CD14-positive monocyte (primary cell): ENCODE data around the gene JAK1. TPM values are rescaled to one million over a fixed set of nuclear protein-coding genes. Genes with fewer than 3 reads are reported as not detected.
A peak's percentile ranks its signal among the peaks of the same experiment; 100 is the strongest.

ENCODE experiments used
- DNase-seq, 3 donors: peaks; one replicate each; pipeline ENCODE4 v3.0.0-alpha.2; 2011 to 2022
- H2AFZ ChIP-seq: 2 replicates; pipeline ENCODE4 v1.6.0; 2012; ENCODE audit warnings: mild to moderate bottlenecking, low read depth, low read length, inconsistent platforms; ENCODE audit not compliant: insufficient read depth, poor library complexity, severe bottlenecking
- H3K27ac ChIP-seq, 2 donors: 1 replicate in 1 of 2; 2 replicates in 1 of 2; pipeline ENCODE4 v1.5.1; 2012 to 2013; ENCODE audit warnings: low read length in 2 of 2, control low read depth in 1 of 2, inconsistent platforms in 1 of 2, low read depth in 1 of 2, mild to moderate bottlenecking in 1 of 2
- H3K27me3 ChIP-seq, 2 donors: one replicate each; pipeline versions ENCODE4 v1.6.0 to v1.6.1; 2011 to 2013; ENCODE audit warnings: low read length in 2 of 2; ENCODE audit not compliant: control insufficient read depth in 2 of 2, insufficient read depth in 2 of 2
- H3K36me3 ChIP-seq, 2 donors: replicated peaks in 1 of 2; 1 replicate in 1 of 2; 2 replicates in 1 of 2; pipeline versions ENCODE4 v1.5.1 to v1.6.1; 2012 to 2013; ENCODE audit warnings: low read length in 2 of 2, control low read depth in 1 of 2, inconsistent platforms in 1 of 2, mild to moderate bottlenecking in 1 of 2; ENCODE audit not compliant: insufficient read depth in 2 of 2, control insufficient read depth in 1 of 2
- H3K4me1 ChIP-seq, 2 donors: 1 replicate in 1 of 2; 2 replicates in 1 of 2; pipeline versions ENCODE4 v1.5.1 to v1.6.1; 2012 to 2013; ENCODE audit warnings: low read length in 2 of 2, control low read depth in 1 of 2, inconsistent platforms in 1 of 2, mild to moderate bottlenecking in 1 of 2, moderate library complexity in 1 of 2; ENCODE audit not compliant: insufficient read depth in 2 of 2, control insufficient read depth in 1 of 2
- H3K4me2 ChIP-seq: replicated peaks from 2 replicates; pipeline ENCODE3; 2012; ENCODE audit warnings: low read length, moderate library complexity, mild to moderate bottlenecking; ENCODE audit not compliant: poor library complexity, severe bottlenecking; ENCODE audit errors: extremely low read depth
- H3K4me3 ChIP-seq, 3 experiments: fragments of 200-600 bp in 1 of 3; sonication (generic) in 1 of 3; replicated peaks in 1 of 3; 1 replicate in 2 of 3; 2 replicates in 1 of 3; pipeline ENCODE4 v1.5.1; 2011 to 2013; ENCODE audit warnings: low read length in 3 of 3, mild to moderate bottlenecking in 3 of 3, control low read depth in 2 of 3, low read depth in 2 of 3, inconsistent platforms in 1 of 3, moderate library complexity in 1 of 3
- H3K79me2 ChIP-seq: 2 replicates; pipeline ENCODE4 v1.6.0; 2012; ENCODE audit warnings: mild to moderate bottlenecking, control low read depth, inconsistent platforms, low read length, moderate library complexity; ENCODE audit not compliant: insufficient read depth
- H3K9ac ChIP-seq: 2 replicates; pipeline ENCODE4 v1.6.0; 2017; ENCODE audit warnings: low read length, mild to moderate bottlenecking; ENCODE audit not compliant: insufficient read depth, poor library complexity, severe bottlenecking
- H3K9me3 ChIP-seq, 2 donors: replicated peaks in 1 of 2; 1 replicate in 1 of 2; 2 replicates in 1 of 2; pipeline versions ENCODE4 v1.5.1 to v1.6.1; 2012 to 2013; ENCODE audit warnings: low read length in 2 of 2, control low read depth in 1 of 2; ENCODE audit not compliant: control insufficient read depth in 1 of 2, insufficient read depth in 1 of 2
- H4K20me1 ChIP-seq: 2 replicates; pipeline ENCODE4 v1.6.0; 2012; ENCODE audit warnings: mild to moderate bottlenecking, low read length, control low read depth, moderate library complexity; ENCODE audit not compliant: insufficient read depth
- H3K27ac Mint-ChIP-seq, 7 donors: one replicate each; pipeline ENCODE4 v1.8.0; 2020; ENCODE audit warnings: mild to moderate bottlenecking in 7 of 7, mixed read lengths in 7 of 7, moderate library complexity in 6 of 7, inconsistent platforms in 2 of 7
- H3K27me3 Mint-ChIP-seq, 3 donors: one replicate each; pipeline ENCODE4 v1.8.0; 2021 to 2022; ENCODE audit warnings: low read depth in 3 of 3, mild to moderate bottlenecking in 3 of 3, mixed read lengths in 3 of 3, moderate library complexity in 3 of 3, inconsistent platforms in 1 of 3
- H3K36me3 Mint-ChIP-seq, 2 donors: one replicate each; pipeline ENCODE4 v1.8.0; 2020; ENCODE audit warnings: mixed read lengths in 2 of 2, inconsistent platforms in 1 of 2, mild to moderate bottlenecking in 1 of 2
- H3K4me1 Mint-ChIP-seq: one replicate; pipeline ENCODE4 v1.8.0; 2020; ENCODE audit warnings: mild to moderate bottlenecking, mixed read lengths
- H3K4me3 Mint-ChIP-seq, 2 donors: one replicate each; pipeline ENCODE4 v1.8.0; 2020; ENCODE audit warnings: mild to moderate bottlenecking in 2 of 2, mixed read lengths in 2 of 2, moderate library complexity in 1 of 2
- H3K9me3 Mint-ChIP-seq, 7 donors: one replicate each; pipeline ENCODE4 v1.8.0; 2020 to 2022; ENCODE audit warnings: mixed read lengths in 7 of 7, mild to moderate bottlenecking in 6 of 7, moderate library complexity in 6 of 7, inconsistent platforms in 2 of 7
- CTCF ChIP-seq: fragments of 200-600 bp; IDR thresholded peaks from one replicate; pipeline ENCODE4 v1.8.0; 2022; ENCODE audit warnings: antibody characterized with exemption, mild to moderate bottlenecking
- WGBS: methylation state at CpG from one replicate; pipeline ENCODE4 v1.1.5; 2013; ENCODE audit warnings: missing lambda C conversion rate; ENCODE audit not compliant: insufficient coverage; 5-methylcytosine and 5-hydroxymethylcytosine counted together
- intact Hi-C, 2 donors: fragments of 100-400 bp; cut with micrococcal nuclease; formaldehyde crosslinking; loops; one replicate each; pipeline versions ENCODE4 v1.15.0 to v1.15.1; 2023
- polyA plus RNA-seq, 3 donors: library from polyadenylated mRNA; depleted of rRNA in 1 of 3; unstranded in 2 of 3; stranded (reverse) in 1 of 3; fragments of 300-500 nt in 2 of 3; fragments of >200 nt in 1 of 3; fragmentation: Illumina TruSeq in 2 of 3; gene quantifications; 1 replicate in 2 of 3; 2 replicates in 1 of 3; pipeline ENCODE4 v1.2.3, GENCODE V29; 2012 to 2021

JAK1 gene
- polyA plus RNA-seq, 3 donors = 43.1 to 76.2 (median 72.6) TPM

- peaks cover 0 to 2% of the 10 kb centered on the region in 2 donors for H3K36me3 Mint-ChIP-seq
- Histone ChIP-seq H3K36me3 (no peaks in the 10 kb centered on the region), H3K9me3 (no peaks in the 10 kb centered on the region), H3K27ac (no peak overlapping the region), H3K4me1 (peaks cover 31 to 33% of the 10 kb centered on the region in 2 donors), H2AFZ (no peak overlapping the region), H4K20me1 (peaks cover 99% of the 10 kb centered on the region), H3K79me2 (peaks cover 98% of the 10 kb centered on the region), H3K4me3 (no peak overlapping the region), H3K9ac (no peak overlapping the region), H3K27me3 (no peaks in the 10 kb centered on the region), H3K4me2 (no peak overlapping the region)
- H3K4me3 Mint-ChIP-seq = no peak overlapping the region
- WGBS = 94% methylated on average over 2 of the region's 2 CpGs
- intact Hi-C loops = loop anchor here in 1 of 2 donors (10.0 kb wide), 1 partner anchor 53 kb away; the partner anchor contains the start of gene JAK1
- no peak for TF ChIP-seq CTCF
- peaks cover 58% of the 10 kb centered on the region for H3K4me1 Mint-ChIP-seq
- peaks cover 0 to 1% (median 0%) of the 10 kb centered on the region in 7 donors for H3K9me3 Mint-ChIP-seq
- peak overlapping the region in 4 of 7 donors; percentile 2 to 33 (median 29) for H3K27ac Mint-ChIP-seq
- peaks cover 0 to 1% (median 0%) of the 10 kb centered on the region in 3 donors for H3K27me3 Mint-ChIP-seq
- DNase-seq = no peak
These were observed 54.2 kb downstream of the JAK1 start for GRCh38 chr1:64912191-64912590.

GRCh38 chr1:64911326-64911725 lies 55.0 kb downstream of the JAK1 start:
- no peaks in the 10 kb centered on the region for H3K9me3 ChIP-seq
- H3K27me3 ChIP-seq = no peaks in the 10 kb centered on the region
- H3K9me3 Mint-ChIP-seq = peaks cover 0 to 1% (median 0%) of the 10 kb centered on the region in 7 donors
- peaks cover 56% of the 10 kb centered on the region for H3K4me1 Mint-ChIP-seq
- TF ChIP-seq CTCF = no peak
- H3K36me3 ChIP-seq = no peaks in the 10 kb centered on the region
- intact Hi-C loops = loop anchor here in 1 of 2 donors (10.0 kb wide), 1 partner anchor 53 kb away; the partner anchor contains the start of gene JAK1
- H4K20me1 ChIP-seq = peaks cover 99% of the 10 kb centered on the region
- no peak for DNase-seq
- H3K4me2 ChIP-seq = no peak overlapping the region
- no peak overlapping the region for H3K4me3 Mint-ChIP-seq
- H2AFZ ChIP-seq = no peak overlapping the region
- H3K36me3 Mint-ChIP-seq = peaks cover 1 to 4% of the 10 kb centered on the region in 2 donors
- H3K9ac ChIP-seq = no peak overlapping the region
- peaks cover 0 to 1% (median 0%) of the 10 kb centered on the region in 3 donors for H3K27me3 Mint-ChIP-seq
- WGBS = no CpG with 5 or more reads among the region's 3 CpGs
- H3K79me2 ChIP-seq = peaks cover 98% of the 10 kb centered on the region
- H3K4me3 ChIP-seq = no peak overlapping the region
- peak overlapping the region in 4 of 7 donors; percentile 6 to 33 (median 21) for H3K27ac Mint-ChIP-seq
- peak overlapping the region in 1 of 2 donors; percentile 29 for H3K27ac ChIP-seq
- peaks cover 25 to 28% of the 10 kb centered on the region in 2 donors for H3K4me1 ChIP-seq
